Measurements from ENCODE around the gene KLK1.

KLK1 gene
- total RNA-seq: 0 reads per million in 9 experiments

DNA sequence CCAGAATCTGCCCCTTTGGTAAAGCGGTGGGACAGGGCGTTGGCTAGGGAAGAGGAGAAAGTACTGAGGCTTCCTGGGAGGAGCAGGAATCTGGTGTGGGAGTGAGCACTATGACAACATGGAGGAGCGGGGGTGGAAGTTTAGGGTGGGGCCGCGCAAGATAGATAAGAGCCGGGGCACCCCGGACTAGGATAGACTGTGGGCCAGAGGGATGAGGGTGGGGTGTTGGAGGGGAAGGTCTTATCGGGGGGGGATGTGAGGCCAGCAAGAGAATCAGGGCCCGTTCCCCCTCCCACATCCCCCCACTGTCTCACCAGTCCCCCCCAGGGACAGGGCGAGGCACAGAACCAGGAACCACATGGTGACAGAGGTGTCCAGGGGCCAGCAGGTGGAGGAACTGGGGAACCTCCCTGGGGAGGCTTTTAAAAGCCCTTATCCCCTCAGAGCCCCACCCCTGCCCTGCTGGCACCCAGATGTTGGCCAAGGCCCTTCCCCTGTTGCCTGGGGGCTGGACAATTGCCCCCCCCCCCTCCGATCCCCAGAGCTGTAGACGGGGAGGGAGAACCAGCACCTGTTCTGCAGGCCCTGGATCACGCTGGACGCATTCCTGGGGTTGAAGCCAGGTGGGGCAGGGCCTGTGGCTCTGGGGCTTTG lies at the start of gene KLK1:
KLK1 (minus strand) TSS at position 399 of the 654 bp plus-strand sequence; CDS start at position 360, 39 bp downstream.
- peaks cover 70 to 80% of the 10 kb centered on the region in 2 donors for H3K27me3 Mint-ChIP-seq
- H3K27ac Mint-ChIP-seq: no peak within 1 kb of the TSS
- peaks cover 8 to 9% of the 10 kb centered on the region in 2 donors for H3K4me1 Mint-ChIP-seq (ENCODE audit: low read depth in 2 of 2)
- no peak for ATAC-seq (replicated peaks)
- peaks cover 4% of the 10 kb centered on the region for H3K36me3 Mint-ChIP-seq (ENCODE audit: insufficient read depth)
- H3K4me3 Mint-ChIP-seq: no peak within 1 kb of the TSS
- no peaks in the 10 kb centered on the region for H3K9me3 Mint-ChIP-seq
- DNase-seq: no peak

DNA sequence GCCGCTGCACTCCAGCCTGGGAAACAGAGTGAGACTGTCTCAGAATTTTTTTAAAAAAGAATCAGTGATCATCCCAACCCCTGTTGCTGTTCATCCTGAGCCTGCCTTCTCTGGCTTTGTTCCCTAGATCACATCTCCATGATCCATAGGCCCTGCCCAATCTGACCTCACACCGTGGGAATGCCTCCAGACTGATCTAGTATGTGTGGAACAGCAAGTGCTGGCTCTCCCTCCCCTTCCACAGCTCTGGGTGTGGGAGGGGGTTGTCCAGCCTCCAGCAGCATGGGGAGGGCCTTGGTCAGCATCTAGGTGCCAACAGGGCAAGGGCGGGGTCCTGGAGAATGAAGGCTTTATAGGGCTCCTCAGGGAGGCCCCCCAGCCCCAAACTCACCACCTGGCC lies 49.5 kb upstream of the KLK1 start, which contains the start of gene KLK2:
KLK2 (plus strand) TSS at position 384 of the 400 bp plus-strand sequence. CDS start 35 bp downstream, outside the sequence.
- Mint-ChIP-seq H3K9me3 (no peaks in the 10 kb centered on the region), H3K27me3 (peaks cover 26 to 44% of the 10 kb centered on the region in 2 donors), H3K36me3 (ENCODE audit: insufficient read depth) (peaks cover 3% of the 10 kb centered on the region), H3K4me1 (ENCODE audit: low read depth in 2 of 2) (no peaks in the 10 kb centered on the region), H3K4me3 (no peak within 1 kb of the TSS), H3K27ac (no peak within 1 kb of the TSS)
- DNase-seq (no peak), ATAC-seq (replicated peaks) (no peak)

DNA sequence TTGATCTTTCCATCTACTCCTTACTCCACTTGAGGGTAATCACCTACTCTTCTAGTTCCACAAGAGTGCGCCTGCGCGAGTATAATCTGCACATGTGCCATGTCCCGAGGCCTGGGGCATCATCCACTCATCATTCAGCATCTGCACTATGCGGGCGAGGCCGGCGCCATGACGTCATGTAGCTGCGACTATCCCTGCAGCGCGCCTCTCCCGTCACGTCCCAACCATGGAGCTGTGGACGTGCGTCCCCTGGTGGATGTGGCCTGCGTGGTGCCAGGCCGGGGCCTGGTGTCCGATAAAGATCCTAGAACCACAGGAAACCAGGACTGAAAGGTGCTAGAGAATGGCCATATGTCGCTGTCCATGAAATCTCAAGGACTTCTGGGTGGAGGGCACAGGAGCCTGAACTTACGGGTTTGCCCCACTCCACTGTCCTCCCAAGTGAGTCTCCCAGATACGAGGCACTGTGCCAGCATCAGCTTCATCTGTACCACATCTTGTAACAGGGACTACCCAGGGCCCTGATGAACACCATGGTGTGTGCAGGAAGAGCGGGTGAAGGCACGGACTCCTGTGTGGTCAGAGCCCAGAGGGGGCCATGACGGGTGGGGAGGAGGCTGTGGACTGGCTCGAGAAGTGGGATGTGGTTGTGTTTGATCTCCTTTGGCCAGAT lies 47.0 kb upstream of the KLK1 start:
- ATAC-seq (replicated peaks) (no peak), DNase-seq (no peak)
- Mint-ChIP-seq H3K4me1 (ENCODE audit: low read depth in 2 of 2) (no peaks in the 10 kb centered on the region), H3K36me3 (ENCODE audit: insufficient read depth) (peaks cover 3% of the 10 kb centered on the region), H3K27me3 (peaks cover 43 to 61% of the 10 kb centered on the region in 2 donors), H3K9me3 (no peaks in the 10 kb centered on the region), H3K4me3 (no peak overlapping the region), H3K27ac (no peak overlapping the region)

DNA sequence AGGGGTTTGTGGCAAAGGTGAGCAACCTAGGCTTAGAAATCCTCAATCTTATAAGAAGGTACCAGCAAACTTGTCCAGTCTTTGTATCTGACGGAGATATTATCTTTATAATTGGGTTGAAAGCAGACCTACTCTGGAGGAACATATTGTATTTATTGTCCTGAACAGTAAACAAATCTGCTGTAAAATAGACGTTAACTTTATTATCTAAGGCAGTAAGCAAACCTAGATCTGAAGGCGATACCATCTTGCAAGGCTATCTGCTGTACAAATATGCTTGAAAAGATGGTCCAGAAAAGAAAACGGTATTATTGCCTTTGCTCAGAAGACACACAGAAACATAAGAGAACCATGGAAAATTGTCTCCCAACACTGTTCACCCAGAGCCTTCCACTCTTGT lies 45.9 kb upstream of the KLK1 start:
- Mint-ChIP-seq H3K4me3 (no peak overlapping the region), H3K9me3 (no peaks in the 10 kb centered on the region), H3K36me3 (ENCODE audit: insufficient read depth) (peaks cover 3% of the 10 kb centered on the region), H3K27ac (no peak overlapping the region), H3K4me1 (ENCODE audit: low read depth in 2 of 2) (no peaks in the 10 kb centered on the region), H3K27me3 (peaks cover 52 to 61% of the 10 kb centered on the region in 2 donors)
- no peak for ATAC-seq (replicated peaks)
- no peak for DNase-seq

DNA sequence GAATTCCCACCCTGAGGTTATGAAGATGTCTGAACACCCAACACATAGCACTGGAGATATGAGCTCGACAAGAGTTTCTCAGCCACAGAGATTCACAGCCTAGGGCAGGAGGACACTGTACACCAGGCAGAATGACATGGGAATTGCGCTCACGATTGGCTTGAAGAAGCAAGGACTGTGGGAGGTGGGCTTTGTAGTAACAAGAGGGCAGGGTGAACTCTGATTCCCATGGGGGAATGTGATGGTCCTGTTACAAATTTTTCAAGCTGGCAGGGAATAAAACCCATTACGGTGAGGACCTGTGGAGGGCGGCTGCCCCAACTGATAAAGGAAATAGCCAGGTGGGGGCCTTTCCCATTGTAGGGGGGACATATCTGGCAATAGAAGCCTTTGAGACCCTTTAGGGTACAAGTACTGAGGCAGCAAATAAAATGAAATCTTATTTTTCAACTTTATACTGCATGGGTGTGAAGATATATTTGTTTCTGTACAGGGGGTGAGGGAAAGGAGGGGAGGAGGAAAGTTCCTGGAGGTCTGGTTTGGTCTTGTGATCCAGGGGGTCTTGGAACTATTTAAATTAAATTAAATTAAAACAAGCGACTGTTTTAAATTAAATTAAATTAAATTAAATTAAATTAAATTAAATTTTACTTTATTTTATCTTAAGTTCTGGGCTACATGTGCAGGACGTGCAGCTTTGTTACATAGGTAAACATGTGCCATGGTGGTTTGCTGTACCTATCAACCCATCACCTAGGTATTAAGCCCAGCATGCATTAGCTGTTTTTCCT lies 38.1 kb upstream of the KLK1 start:
- no peak for ATAC-seq (replicated peaks)
- DNase-seq: no peak
- Mint-ChIP-seq H3K4me3 (no peak overlapping the region), H3K36me3 (ENCODE audit: insufficient read depth) (no peaks in the 10 kb centered on the region), H3K9me3 (no peaks in the 10 kb centered on the region), H3K27me3 (peaks cover 64 to 73% of the 10 kb centered on the region in 2 donors), H3K4me1 (ENCODE audit: low read depth in 2 of 2) (no peaks in the 10 kb centered on the region), H3K27ac (no peak overlapping the region)

DNA sequence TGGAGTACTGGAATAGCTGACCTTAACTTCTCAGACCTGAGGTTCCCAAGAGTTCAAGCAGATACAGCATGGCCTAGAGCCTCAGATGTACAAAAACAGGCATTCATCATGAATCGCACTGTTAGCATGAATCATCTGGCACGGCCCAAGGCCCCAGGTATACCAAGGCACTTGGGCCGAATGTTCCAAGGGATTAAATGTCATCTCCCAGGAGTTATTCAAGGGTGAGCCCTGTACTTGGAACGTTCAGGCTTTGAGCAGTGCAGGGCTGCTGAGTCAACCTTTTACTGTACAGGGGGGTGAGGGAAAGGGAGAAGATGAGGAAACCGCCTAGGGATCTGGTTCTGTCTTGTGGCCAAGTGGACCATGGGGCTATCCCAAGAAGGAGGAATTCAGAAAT lies 37.4 kb upstream of the KLK1 start:
- Mint-ChIP-seq H3K9me3 (no peaks in the 10 kb centered on the region), H3K27ac (no peak overlapping the region), H3K36me3 (ENCODE audit: insufficient read depth) (no peaks in the 10 kb centered on the region), H3K4me3 (no peak overlapping the region), H3K27me3 (peaks cover 64 to 73% of the 10 kb centered on the region in 2 donors), H3K4me1 (ENCODE audit: low read depth in 2 of 2) (no peaks in the 10 kb centered on the region)
- DNase-seq (no peak), ATAC-seq (replicated peaks) (no peak)

DNA sequence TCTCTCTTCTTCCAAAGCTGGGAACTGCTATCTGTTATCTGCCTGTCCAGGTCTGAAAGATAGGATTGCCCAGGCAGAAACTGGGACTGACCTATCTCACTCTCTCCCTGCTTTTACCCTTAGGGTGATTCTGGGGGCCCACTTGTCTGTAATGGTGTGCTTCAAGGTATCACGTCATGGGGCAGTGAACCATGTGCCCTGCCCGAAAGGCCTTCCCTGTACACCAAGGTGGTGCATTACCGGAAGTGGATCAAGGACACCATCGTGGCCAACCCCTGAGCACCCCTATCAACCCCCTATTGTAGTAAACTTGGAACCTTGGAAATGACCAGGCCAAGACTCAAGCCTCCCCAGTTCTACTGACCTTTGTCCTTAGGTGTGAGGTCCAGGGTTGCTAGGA lies 36.3 kb upstream of the KLK1 start:
- DNase-seq (no peak), ATAC-seq (replicated peaks) (no peak)
- no peaks in the 10 kb centered on the region for H3K4me1 Mint-ChIP-seq (ENCODE audit: low read depth in 2 of 2)
- no peaks in the 10 kb centered on the region for H3K36me3 Mint-ChIP-seq (ENCODE audit: insufficient read depth)
- no peak overlapping the region for H3K27ac Mint-ChIP-seq
- no peak overlapping the region for H3K4me3 Mint-ChIP-seq
- H3K27me3 Mint-ChIP-seq: peaks cover 73 to 75% of the 10 kb centered on the region in 2 donors
- no peaks in the 10 kb centered on the region for H3K9me3 Mint-ChIP-seq

DNA sequence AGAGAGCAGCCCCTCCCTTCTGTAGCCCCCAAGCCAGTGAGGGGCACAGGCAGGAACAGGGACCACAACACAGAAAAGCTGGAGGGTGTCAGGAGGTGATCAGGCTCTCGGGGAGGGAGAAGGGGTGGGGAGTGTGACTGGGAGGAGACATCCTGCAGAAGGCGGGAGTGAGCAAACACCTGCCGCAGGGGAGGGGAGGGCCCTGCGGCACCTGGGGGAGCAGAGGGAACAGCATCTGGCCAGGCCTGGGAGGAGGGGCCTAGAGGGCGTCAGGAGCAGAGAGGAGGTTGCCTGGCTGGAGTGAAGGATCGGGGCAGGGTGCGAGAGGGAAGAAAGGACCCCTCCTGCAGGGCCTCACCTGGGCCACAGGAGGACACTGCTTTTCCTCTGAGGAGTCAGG lies 35.3 kb upstream of the KLK1 start:
- Mint-ChIP-seq H3K9me3 (no peaks in the 10 kb centered on the region), H3K36me3 (ENCODE audit: insufficient read depth) (no peaks in the 10 kb centered on the region), H3K4me1 (ENCODE audit: low read depth in 2 of 2) (no peaks in the 10 kb centered on the region), H3K27ac (no peak overlapping the region), H3K4me3 (no peak overlapping the region), H3K27me3 (peaks cover 80 to 82% of the 10 kb centered on the region in 2 donors)
- no peak for DNase-seq
- no peak for ATAC-seq (replicated peaks)

DNA sequence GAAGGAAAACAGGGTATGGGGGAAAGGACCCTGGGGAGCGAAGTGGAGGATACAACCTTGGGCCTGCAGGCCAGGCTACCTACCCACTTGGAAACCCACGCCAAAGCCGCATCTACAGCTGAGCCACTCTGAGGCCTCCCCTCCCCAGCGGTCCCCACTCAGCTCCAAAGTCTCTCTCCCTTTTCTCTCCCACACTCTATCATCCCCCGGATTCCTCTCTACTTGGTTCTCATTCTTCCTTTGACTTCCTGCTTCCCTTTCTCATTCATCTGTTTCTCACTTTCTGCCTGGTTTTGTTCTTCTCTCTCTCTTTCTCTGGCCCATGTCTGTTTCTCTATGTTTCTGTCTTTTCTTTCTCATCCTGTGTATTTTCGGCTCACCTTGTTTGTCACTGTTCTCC lies 33.8 kb upstream of the KLK1 start:
- no peak overlapping the region for H3K4me3 Mint-ChIP-seq
- H3K27ac Mint-ChIP-seq: no peak overlapping the region
- no peaks in the 10 kb centered on the region for H3K4me1 Mint-ChIP-seq (ENCODE audit: low read depth in 2 of 2)
- peaks cover 0 to 1% of the 10 kb centered on the region in 2 donors for H3K9me3 Mint-ChIP-seq
- ATAC-seq (replicated peaks) (no peak), DNase-seq (no peak)
- no peaks in the 10 kb centered on the region for H3K36me3 Mint-ChIP-seq (ENCODE audit: insufficient read depth)
- peaks cover 74 to 79% of the 10 kb centered on the region in 2 donors for H3K27me3 Mint-ChIP-seq

DNA sequence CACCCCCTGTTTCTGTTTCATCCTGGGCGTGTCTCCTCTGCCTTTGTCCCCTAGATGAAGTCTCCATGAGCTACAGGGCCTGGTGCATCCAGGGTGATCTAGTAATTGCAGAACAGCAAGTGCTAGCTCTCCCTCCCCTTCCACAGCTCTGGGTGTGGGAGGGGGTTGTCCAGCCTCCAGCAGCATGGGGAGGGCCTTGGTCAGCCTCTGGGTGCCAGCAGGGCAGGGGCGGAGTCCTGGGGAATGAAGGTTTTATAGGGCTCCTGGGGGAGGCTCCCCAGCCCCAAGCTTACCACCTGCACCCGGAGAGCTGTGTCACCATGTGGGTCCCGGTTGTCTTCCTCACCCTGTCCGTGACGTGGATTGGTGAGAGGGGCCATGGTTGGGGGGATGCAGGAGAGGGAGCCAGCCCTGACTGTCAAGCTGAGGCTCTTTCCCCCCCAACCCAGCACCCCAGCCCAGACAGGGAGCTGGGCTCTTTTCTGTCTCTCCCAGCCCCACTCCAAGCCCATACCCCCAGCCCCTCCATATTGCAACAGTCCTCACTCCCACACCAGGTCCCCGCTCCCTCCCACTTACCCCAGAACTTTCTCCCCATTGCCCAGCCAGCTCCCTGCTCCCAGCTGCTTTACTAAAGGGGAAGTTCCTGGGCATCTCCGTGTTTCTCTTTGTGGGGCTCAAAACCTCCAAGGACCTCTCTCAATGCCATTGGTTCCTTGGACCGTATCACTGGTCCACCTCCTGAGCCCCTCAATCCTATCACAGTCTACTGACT lies 31.2 kb upstream of the KLK1 start, which contains the start of gene KLK3:
KLK3 (plus strand) TSS at position 280 of the 775 bp plus-strand sequence; CDS start at position 321, 41 bp downstream.
- no peak for DNase-seq

DNA sequence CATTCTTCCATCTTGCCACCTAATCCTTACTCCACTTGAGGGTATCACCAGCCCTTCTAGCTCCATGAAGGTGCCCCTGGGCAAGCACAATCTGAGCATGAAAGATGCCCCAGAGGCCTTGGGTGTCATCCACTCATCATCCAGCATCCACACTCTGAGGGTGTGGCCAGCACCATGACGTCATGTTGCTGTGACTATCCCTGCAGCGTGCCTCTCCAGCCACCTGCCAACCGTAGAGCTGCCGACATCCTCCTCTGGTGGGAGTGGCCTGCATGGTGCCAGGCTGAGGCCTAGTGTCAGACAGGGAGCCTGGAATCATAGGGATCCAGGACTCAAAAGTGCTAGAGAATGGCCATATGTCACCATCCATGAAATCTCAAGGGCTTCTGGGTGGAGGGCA lies 28.0 kb upstream of the KLK1 start:
- Mint-ChIP-seq H3K27ac (no peak overlapping the region), H3K4me1 (ENCODE audit: low read depth in 2 of 2) (no peaks in the 10 kb centered on the region), H3K36me3 (ENCODE audit: insufficient read depth) (no peaks in the 10 kb centered on the region), H3K27me3 (peaks cover 68 to 72% of the 10 kb centered on the region in 2 donors), H3K4me3 (no peak overlapping the region), H3K9me3 (peaks cover 0 to 4% of the 10 kb centered on the region in 2 donors)
- DNase-seq: no peak
- no peak for ATAC-seq (replicated peaks)

More for the DNA sequence above, 31.2 kb upstream of the KLK1 start, which contains the start of gene KLK3:
- Mint-ChIP-seq H3K27me3 (peaks cover 75 to 84% of the 10 kb centered on the region in 2 donors), H3K4me1 (ENCODE audit: low read depth in 2 of 2) (no peaks in the 10 kb centered on the region), H3K27ac (no peak within 1 kb of the TSS), H3K36me3 (ENCODE audit: insufficient read depth) (no peaks in the 10 kb centered on the region), H3K4me3 (no peak within 1 kb of the TSS), H3K9me3 (peaks cover 0 to 4% of the 10 kb centered on the region in 2 donors)
- ATAC-seq (replicated peaks): no peak

DNA sequence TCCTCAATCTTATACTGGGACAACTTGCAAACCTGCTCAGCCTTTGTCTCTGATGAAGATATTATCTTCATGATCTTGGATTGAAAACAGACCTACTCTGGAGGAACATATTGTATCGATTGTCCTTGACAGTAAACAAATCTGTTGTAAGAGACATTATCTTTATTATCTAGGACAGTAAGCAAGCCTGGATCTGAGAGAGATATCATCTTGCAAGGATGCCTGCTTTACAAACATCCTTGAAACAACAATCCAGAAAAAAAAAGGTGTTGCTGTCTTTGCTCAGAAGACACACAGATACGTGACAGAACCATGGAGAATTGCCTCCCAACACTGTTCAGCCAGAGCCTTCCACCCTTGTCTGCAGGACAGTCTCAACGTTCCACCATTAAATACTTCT lies 27.2 kb upstream of the KLK1 start:
- Mint-ChIP-seq H3K36me3 (ENCODE audit: insufficient read depth) (no peaks in the 10 kb centered on the region), H3K4me1 (ENCODE audit: low read depth in 2 of 2) (no peaks in the 10 kb centered on the region), H3K4me3 (no peak overlapping the region), H3K27ac (no peak overlapping the region), H3K9me3 (peaks cover 0 to 4% of the 10 kb centered on the region in 2 donors), H3K27me3 (peaks cover 59 to 63% of the 10 kb centered on the region in 2 donors)
- DNase-seq: no peak
- ATAC-seq (replicated peaks): no peak
